Astrocyte (in vitro differentiated cells and primary cell): ENCODE results near the gene AATF. TPM values are rescaled to one million over a fixed set of nuclear protein-coding genes. Genes with fewer than 3 reads are reported as not detected.

Source experiments
- DNase-seq: peaks from one replicate; pipeline ENCODE4 v3.0.0-alpha.2; 2010; ENCODE audit warnings: low read depth
- FAIRE-seq: peaks from 2 replicates; lab custom pipeline; 2011; peaks lifted over from hg19 to GRCh38; lab: Jason Lieb, UNC
- H2AFZ ChIP-seq: 2 replicates; pipeline ENCODE4 v1.6.0; 2012; ENCODE audit warnings: low read depth, low read length, inconsistent platforms
- H3K27ac ChIP-seq: 2 replicates; pipeline ENCODE4 v1.5.1; 2011; ENCODE audit warnings: low read depth, low read length, inconsistent platforms
- H3K27me3 ChIP-seq: 2 replicates; pipeline ENCODE4 v1.6.0; 2011; ENCODE audit warnings: low read length, inconsistent platforms; ENCODE audit not compliant: insufficient read depth
- H3K36me3 ChIP-seq: 2 replicates; pipeline ENCODE4 v1.5.1; 2011; ENCODE audit warnings: low read length, inconsistent platforms; ENCODE audit not compliant: insufficient read depth
- H3K4me1 ChIP-seq: 2 replicates; pipeline ENCODE4 v1.5.1; 2011; ENCODE audit warnings: low read length, inconsistent platforms; ENCODE audit not compliant: insufficient read depth
- H3K4me2 ChIP-seq: 2 replicates; pipeline ENCODE4 v1.6.0; 2012; ENCODE audit warnings: low read length, inconsistent platforms
- H3K4me3 ChIP-seq: 2 replicates; pipeline ENCODE4 v1.5.1; 2011; ENCODE audit warnings: low read depth, mild to moderate bottlenecking, low read length, inconsistent platforms; ENCODE audit not compliant: insufficient read depth
- H3K79me2 ChIP-seq: 2 replicates; pipeline ENCODE4 v1.6.0; 2012; ENCODE audit warnings: mild to moderate bottlenecking, low read length, inconsistent platforms; ENCODE audit not compliant: insufficient read depth
- H3K9ac ChIP-seq: 2 replicates; pipeline ENCODE4 v1.6.0; 2012; ENCODE audit warnings: mild to moderate bottlenecking, low read length, inconsistent platforms
- H3K9me3 ChIP-seq: 2 replicates; pipeline ENCODE4 v1.5.1; 2012; ENCODE audit warnings: low read depth, mild to moderate bottlenecking, low read length, inconsistent platforms; ENCODE audit not compliant: insufficient read depth
- H4K20me1 ChIP-seq: 2 replicates; pipeline ENCODE4 v1.6.0; 2012; ENCODE audit warnings: low read length, inconsistent platforms; ENCODE audit not compliant: insufficient read depth
- H3K27ac Mint-ChIP-seq: one replicate; pipeline ENCODE4 v1.8.0; 2021; ENCODE audit warnings: mild to moderate bottlenecking, mixed read lengths; ENCODE audit not compliant: unreplicated experiment
- H3K27me3 Mint-ChIP-seq: one replicate; pipeline ENCODE4 v1.8.0; 2021; ENCODE audit warnings: low read depth, mixed read lengths; ENCODE audit not compliant: unreplicated experiment
- H3K36me3 Mint-ChIP-seq: one replicate; pipeline ENCODE4 v1.8.0; 2021; ENCODE audit warnings: low read depth, mixed read lengths; ENCODE audit not compliant: unreplicated experiment
- H3K4me1 Mint-ChIP-seq: one replicate; pipeline ENCODE4 v1.8.0; 2021; ENCODE audit warnings: low read depth, mixed read lengths; ENCODE audit not compliant: unreplicated experiment
- H3K4me3 Mint-ChIP-seq: one replicate; pipeline ENCODE4 v1.8.0; 2021; ENCODE audit warnings: mild to moderate bottlenecking, moderate library complexity, mixed read lengths; ENCODE audit not compliant: unreplicated experiment
- H3K9me3 Mint-ChIP-seq: one replicate; pipeline ENCODE4 v1.8.0; 2021; ENCODE audit warnings: mild to moderate bottlenecking, mixed read lengths; ENCODE audit not compliant: unreplicated experiment
- CTCF ChIP-seq: IDR thresholded peaks from 2 replicates; pipeline ENCODE4 v1.5.1; 2011; ENCODE audit warnings: low read depth, mild to moderate bottlenecking, inconsistent platforms, low read length, moderate library complexity; ENCODE audit not compliant: insufficient read depth
- EZH2 ChIP-seq: IDR thresholded peaks from 2 replicates; pipeline ENCODE4 v1.6.1; 2012; ENCODE audit warnings: mild to moderate bottlenecking, low read length, inconsistent platforms; ENCODE audit not compliant: insufficient read depth
- total RNA-seq: library from RNA; stranded (reverse); gene quantifications from 2 replicates; pipeline ENCODE4 v1.2.1, GENCODE V29; 2021

The AATF gene
- total RNA-seq, 1 donor from 2014 or later = 47.1 TPM

- H3K4me1 ChIP-seq = no peaks in the 10 kb centered on the region
- no peak overlapping the region for H3K4me3 Mint-ChIP-seq
- H3K4me3 ChIP-seq = no peak overlapping the region
- H3K9me3 Mint-ChIP-seq = no peaks in the 10 kb centered on the region
- peaks cover 12% of the 10 kb centered on the region for H4K20me1 ChIP-seq
- no peak overlapping the region for H3K9ac ChIP-seq
- H3K36me3 ChIP-seq = peaks cover 35% of the 10 kb centered on the region
- no peak overlapping the region for H3K27ac Mint-ChIP-seq
- H3K4me2 ChIP-seq = no peak overlapping the region
- no peak overlapping the region for H3K27ac ChIP-seq
- H3K79me2 ChIP-seq = no peaks in the 10 kb centered on the region
- no peak overlapping the region for H2AFZ ChIP-seq
- TF ChIP-seq EZH2 (no peak), CTCF (no peak)
- no peaks in the 10 kb centered on the region for H3K27me3 Mint-ChIP-seq
- DNase-seq (no peak), FAIRE-seq (no peak)
- H3K27me3 ChIP-seq = no peaks in the 10 kb centered on the region
- no peaks in the 10 kb centered on the region for H3K9me3 ChIP-seq
- H3K4me1 Mint-ChIP-seq = no peaks in the 10 kb centered on the region
- peaks cover 8% of the 10 kb centered on the region for H3K36me3 Mint-ChIP-seq
These were observed 149.4 kb downstream of the AATF start for GRCh38 chr17:37098152-37098551.

DNA sequence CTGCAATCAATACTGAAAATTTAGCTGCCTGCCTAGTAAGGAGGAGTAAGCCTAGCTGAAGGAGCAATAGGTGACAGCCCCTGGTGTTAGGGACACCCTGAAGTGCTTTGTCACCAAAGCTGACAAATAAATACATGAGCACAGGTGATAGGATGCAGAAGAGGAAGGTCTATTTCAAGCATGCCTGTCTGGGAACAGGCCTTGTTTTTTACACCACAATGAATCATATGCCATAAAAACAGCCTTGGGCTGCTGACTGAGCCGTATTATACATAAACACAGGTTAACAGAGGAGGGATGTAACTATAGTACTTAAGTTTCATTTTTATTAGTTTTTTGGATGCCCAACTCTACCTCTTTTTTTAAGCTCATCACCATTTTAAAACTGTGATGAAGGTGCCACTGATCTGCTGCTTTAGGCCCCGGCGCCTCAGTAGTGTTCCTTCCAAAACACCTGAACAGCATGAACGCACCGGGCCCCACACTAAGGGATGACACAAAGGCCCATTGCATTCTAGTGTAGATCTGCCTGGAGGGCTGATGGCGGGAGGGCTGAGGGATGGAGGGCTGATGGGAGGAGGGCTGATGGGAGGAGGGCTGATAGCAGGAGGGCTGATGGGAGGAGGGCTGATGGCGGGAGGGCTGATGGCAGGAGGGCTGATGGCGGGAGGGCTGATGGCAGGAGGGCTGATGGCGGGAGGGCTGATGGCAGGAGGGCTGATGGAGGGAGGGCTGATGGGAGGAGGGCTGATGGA lies 150.3 kb downstream of the AATF start:
- DNase-seq = no peak

More for the DNA sequence above, 150.3 kb downstream of the AATF start:
- H3K4me3 Mint-ChIP-seq = no peak overlapping the region
- no peaks in the 10 kb centered on the region for H3K4me1 Mint-ChIP-seq
- H4K20me1 ChIP-seq = peaks cover 12% of the 10 kb centered on the region
- H2AFZ ChIP-seq = no peak overlapping the region
- H3K36me3 ChIP-seq = peaks cover 35% of the 10 kb centered on the region
- H3K27ac Mint-ChIP-seq = no peak overlapping the region
- H3K4me2 ChIP-seq = no peak overlapping the region
- no peaks in the 10 kb centered on the region for H3K9me3 Mint-ChIP-seq
- no peak for FAIRE-seq
- no peak overlapping the region for H3K9ac ChIP-seq
- no peaks in the 10 kb centered on the region for H3K79me2 ChIP-seq
- H3K27me3 ChIP-seq = no peaks in the 10 kb centered on the region
- no peak overlapping the region for H3K27ac ChIP-seq
- peaks cover 8% of the 10 kb centered on the region for H3K36me3 Mint-ChIP-seq
- no peak overlapping the region for H3K4me3 ChIP-seq
- TF ChIP-seq CTCF (no peak), EZH2 (no peak)
- H3K9me3 ChIP-seq = no peaks in the 10 kb centered on the region
- no peaks in the 10 kb centered on the region for H3K27me3 Mint-ChIP-seq
- H3K4me1 ChIP-seq = no peaks in the 10 kb centered on the region
